Measurements from ENCODE around the gene HAGH.

HAGH gene

GRCh38 chr16:1776991-1777374 is 49.6 kb downstream of the HAGH start:
- Mint-ChIP-seq H3K27ac (peak overlapping the region; percentile 69), H3K9me3 (no peaks in the 10 kb centered on the region), H3K4me3 (no peak overlapping the region), H3K27me3 (ENCODE audit: low read depth, poor library complexity) (no peaks in the 10 kb centered on the region), H3K36me3 (ENCODE audit: low read depth) (no peaks in the 10 kb centered on the region), H3K4me1 (peaks cover 20% of the 10 kb centered on the region)
- TF ChIP-seq CTCF (IDR thresholded peaks at IDR 0.05), result no peak
- no peak for DNase-seq

GRCh38 chr16:1776672-1776955 is 50.0 kb downstream of the HAGH start:
- Mint-ChIP-seq H3K9me3 (no peaks in the 10 kb centered on the region), H3K36me3 (ENCODE audit: low read depth) (no peaks in the 10 kb centered on the region), H3K4me3 (no peak overlapping the region), H3K27ac (peak overlapping the region; percentile 69), H3K4me1 (peaks cover 20% of the 10 kb centered on the region), H3K27me3 (ENCODE audit: low read depth, poor library complexity) (no peaks in the 10 kb centered on the region)
- DNase-seq, result no peak
- TF ChIP-seq CTCF (IDR thresholded peaks at IDR 0.05), result no peak

- no peak overlapping the region for H3K4me3 Mint-ChIP-seq
These were observed 50.6 kb downstream of the HAGH start for GRCh38 chr16:1775846-1776671.

GRCh38 chr16:1775006-1775845 is 51.4 kb downstream of the HAGH start:
- DNase-seq, result no peak
- Mint-ChIP-seq H3K36me3 (ENCODE audit: low read depth) (no peaks in the 10 kb centered on the region), H3K27ac (no peak overlapping the region), H3K9me3 (no peaks in the 10 kb centered on the region), H3K4me3 (no peak overlapping the region), H3K4me1 (peaks cover 13% of the 10 kb centered on the region), H3K27me3 (ENCODE audit: low read depth, poor library complexity) (no peaks in the 10 kb centered on the region)
- TF ChIP-seq CTCF (IDR thresholded peaks at IDR 0.05), result no peak

More at GRCh38 chr16:1775846-1776671, 50.6 kb downstream of the HAGH start:
- peaks cover 14% of the 10 kb centered on the region for H3K4me1 Mint-ChIP-seq
- H3K9me3 Mint-ChIP-seq, result no peaks in the 10 kb centered on the region
- no peak for DNase-seq
- no peaks in the 10 kb centered on the region for H3K27me3 Mint-ChIP-seq (ENCODE audit: low read depth, poor library complexity)
- no peaks in the 10 kb centered on the region for H3K36me3 Mint-ChIP-seq (ENCODE audit: low read depth)
- TF ChIP-seq CTCF (IDR thresholded peaks at IDR 0.05), result no peak
- H3K27ac Mint-ChIP-seq, result peak overlapping the region; percentile 69

GRCh38 chr16:1774448-1774780 is 52.2 kb downstream of the HAGH start:
- DNase-seq, result no peak
- Mint-ChIP-seq H3K4me1 (peaks cover 13% of the 10 kb centered on the region), H3K27me3 (ENCODE audit: low read depth, poor library complexity) (no peaks in the 10 kb centered on the region), H3K9me3 (no peaks in the 10 kb centered on the region), H3K4me3 (peak overlapping the region; percentile 96), H3K36me3 (ENCODE audit: low read depth) (no peaks in the 10 kb centered on the region), H3K27ac (no peak overlapping the region)
- TF ChIP-seq CTCF (IDR thresholded peaks at IDR 0.05), result no peak

Measured in nephron progenitor cell (in vitro differentiated cells).